ENCODE data around the gene LGI4.

LGI4 gene

GRCh38 chr19:35140962-35141836 is 6.3 kb upstream of the LGI4 start:
- peak; percentile 98 for DNase-seq

DNA sequence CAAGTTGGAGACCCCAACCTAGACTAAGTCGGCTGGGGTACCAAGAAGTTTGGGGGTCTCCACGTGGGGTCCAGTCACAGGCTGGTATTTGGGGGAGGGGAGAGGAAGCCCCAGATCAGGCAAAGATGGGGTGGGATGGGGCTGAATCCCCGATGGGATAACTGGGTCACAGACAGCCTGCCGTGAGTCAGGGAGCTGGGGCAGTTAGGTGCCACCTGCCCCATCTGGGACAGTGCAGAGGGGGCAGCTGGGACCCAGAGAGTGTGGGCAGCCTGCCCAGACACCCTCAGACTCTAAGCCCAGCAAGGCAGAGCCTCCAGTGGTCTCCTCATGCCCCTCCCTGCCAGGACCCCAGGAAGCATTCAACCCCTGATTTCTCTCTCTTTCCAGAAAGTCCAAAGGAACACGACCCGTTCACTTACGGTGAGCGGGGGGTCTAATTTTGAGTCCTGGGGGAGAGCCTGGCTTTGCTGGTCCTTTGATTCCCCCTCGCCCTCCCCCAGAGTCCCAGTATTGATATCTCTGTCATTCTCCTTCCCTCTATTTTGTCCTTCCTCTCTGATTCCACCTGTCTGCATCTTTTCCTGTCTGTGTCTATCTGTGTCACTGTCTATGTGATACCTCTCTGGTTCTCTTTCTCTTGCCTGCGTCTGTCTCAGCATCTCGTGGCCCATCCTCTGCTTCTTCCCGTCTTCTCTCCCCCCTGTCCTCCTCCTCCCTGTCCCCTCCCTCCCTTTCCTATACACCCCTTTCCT is 5.5 kb upstream of the LGI4 start:
- no peak for DNase-seq

GRCh38 chr19:35138305-35138892 is 3.5 kb upstream of the LGI4 start, which contains the start of gene FXYD1:
FXYD1 (plus strand) TSS chr19:35138824; CDS start chr19:35140080, 1,256 bp downstream.
- DNase-seq, result no peak

DNA sequence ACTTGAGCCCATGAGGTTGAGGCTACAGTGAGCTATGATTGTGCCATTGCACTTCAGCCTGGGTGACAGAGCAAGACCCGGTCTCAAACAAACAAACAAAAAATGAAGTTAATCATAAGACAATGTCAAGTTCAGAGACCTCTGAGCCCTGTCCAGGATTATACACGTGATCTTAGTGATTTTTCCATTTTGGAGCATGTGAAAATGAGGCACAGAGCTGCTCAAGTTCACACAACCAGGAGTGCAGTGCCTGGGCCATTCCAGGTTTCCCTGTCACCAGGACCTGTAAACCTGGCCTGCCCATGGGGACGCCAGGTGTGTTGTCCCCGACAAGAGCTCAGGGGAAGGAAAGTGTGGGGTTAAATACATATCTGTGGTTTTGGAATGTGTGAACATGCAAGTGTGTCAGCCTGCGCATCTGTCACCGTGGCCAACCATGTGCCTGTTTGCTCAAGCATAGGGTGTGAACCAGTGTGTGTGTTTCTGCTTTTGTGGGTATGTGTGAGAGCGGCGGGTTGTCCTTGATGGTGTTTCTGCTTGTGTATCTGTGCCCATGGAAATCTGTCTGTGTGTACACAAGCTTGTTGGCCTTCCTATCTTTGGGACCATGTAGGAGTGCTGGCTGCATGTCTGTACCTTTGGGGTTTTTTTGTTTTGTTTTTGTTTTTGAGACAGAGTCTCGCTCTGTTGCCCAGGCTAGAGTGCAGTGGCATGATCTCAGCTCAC is 2.3 kb upstream of the LGI4 start:
- DNase-seq, result no peak

DNA sequence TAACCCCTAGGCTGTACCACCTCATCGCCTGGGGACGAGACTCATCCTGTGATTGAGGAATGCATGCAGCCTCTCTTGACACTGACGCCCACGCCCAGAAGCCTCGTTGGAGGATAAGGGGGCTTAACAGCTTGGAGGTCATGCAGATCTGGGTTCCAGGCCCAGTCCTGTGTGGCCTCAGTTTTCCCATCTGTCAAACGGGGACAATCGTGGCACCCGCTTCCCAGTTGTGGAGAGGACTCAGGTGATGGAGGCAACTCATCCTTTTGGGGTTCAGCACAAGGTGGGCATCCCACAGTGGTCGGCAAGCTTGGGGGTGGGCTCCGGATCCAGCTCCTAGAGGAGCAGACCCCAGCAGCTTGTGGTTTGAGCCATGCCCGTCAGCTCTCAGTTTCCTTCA is 1.4 kb upstream of the LGI4 start:
- no peak for DNase-seq

- DNase-seq, result peak; percentile 90
These were observed 590 bp upstream of the LGI4 start for GRCh38 chr19:35135389-35135909.

DNA sequence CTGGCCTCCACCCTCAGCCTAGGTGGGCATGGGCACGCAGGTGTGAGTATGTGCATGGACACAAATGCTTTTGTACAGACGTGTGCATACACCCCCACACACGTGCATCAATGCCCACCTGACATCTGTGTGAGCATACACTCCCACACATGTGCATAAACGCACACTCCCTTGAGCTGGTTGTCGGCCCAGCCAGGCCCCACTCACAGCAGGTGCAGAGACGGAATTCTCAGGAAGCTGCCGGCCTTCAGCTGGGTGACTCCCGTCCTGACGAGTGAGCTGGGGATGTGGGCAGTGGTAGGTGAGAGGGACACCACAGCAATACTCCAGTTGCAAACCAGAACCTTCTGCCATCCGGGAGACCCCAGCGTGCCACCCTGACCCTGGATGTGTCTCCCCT is 1.0 kb downstream of the LGI4 start:
- no peak for DNase-seq

- DNase-seq, result no peak
These were observed 2.6 kb downstream of the LGI4 start for GRCh38 chr19:35132254-35132653.

- no peak for DNase-seq
These were observed 3.8 kb downstream of the LGI4 start for GRCh38 chr19:35130761-35131720.

DNA sequence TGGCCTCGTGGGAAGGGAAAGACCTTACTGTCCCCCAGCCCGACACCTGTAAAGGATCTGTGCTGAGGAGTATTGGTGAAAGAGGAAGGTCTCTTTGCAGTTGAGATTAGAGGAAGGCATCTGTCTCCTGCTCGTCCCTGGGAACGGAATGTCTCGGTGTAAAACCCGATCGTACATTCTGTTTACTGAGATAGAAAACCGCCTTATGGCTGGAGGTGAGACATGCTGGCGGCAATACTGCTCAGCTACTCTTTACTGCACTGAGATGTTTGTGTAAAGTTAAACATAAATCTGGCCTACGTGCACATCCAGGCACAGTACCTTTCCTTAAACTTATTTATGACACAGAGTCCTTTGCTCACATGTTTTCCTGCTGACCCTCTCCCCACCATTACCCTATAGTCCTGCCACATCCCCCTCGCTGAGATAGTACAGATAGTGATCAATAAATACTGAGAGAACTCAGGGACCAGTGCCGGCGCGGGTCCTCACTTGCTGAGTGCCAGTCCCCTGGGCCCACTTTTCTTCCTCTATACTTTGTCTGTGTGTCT is 5.1 kb downstream of the LGI4 start:
- DNase-seq, result peak; percentile 27

- DNase-seq, result no peak
These were observed 6.3 kb downstream of the LGI4 start for GRCh38 chr19:35128398-35129057.

DNA sequence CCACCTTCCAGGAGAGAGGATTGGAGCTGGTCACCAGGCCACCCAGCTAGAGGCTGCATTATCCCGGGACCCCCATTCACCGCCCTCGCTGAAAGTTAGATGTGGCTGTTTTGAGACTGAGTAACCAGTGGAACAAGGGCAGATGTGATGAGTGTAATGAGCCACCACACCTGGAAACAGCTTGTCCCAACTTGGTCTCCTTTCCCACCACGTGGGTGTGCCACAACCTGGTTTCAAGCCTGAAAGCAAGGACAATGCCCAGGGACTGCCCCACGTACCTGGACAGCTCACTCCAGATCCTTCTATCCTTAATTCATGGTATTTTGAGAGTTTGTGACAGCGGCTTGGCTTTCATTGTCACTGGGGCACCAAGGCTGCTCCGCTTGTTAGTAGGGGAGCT is 7.0 kb downstream of the LGI4 start:
- no peak for DNase-seq

- no peak for DNase-seq
These were observed 8.3 kb downstream of the LGI4 start for GRCh38 chr19:35126624-35126959.

- no peak for DNase-seq
These were observed 8.9 kb downstream of the LGI4 start for GRCh38 chr19:35125749-35126623.

GRCh38 chr19:35125270-35125717 is 9.6 kb downstream of the LGI4 start:
- no peak for DNase-seq

- peak; percentile 72 for DNase-seq
These were observed 10.5 kb downstream of the LGI4 start for GRCh38 chr19:35124098-35125060.

DNA sequence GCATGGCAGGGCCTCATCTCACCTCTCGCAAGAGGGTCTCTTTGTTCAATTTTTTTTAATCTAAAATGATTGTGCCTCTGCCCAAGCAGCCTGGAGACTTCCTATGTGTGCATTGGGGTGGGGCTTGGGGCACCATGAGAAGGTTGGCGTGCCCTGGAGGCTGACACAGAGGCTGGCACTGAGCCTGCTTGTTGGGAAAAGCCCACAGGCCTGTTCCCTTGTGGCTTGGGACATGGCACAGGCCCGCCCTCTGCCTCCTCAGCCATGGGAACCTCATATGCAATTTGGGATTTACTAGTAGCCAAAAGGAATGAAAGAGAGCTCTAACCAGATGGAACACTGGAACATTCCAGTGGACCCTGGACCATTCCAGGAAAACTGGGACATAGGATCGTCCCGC is 11.3 kb downstream of the LGI4 start:
- no peak for DNase-seq

Measured in NCI-H82 (cell line).